Activated CD8-positive, alpha-beta memory T cell treated with anti-CD3 and anti-CD28 coated beads for 24 hours (primary cell): ENCODE data around the gene GLRA3.
"Not testable (repeated sequence)": the region's sequence is repeated elsewhere in the genome, so short reads cannot be mapped to it uniquely, and the experiment has no call there.

ENCODE experiments used
- DNase-seq: peaks from one replicate; pipeline ENCODE4 v3.0.0-alpha.2; 2020

Gene GLRA3

DNA sequence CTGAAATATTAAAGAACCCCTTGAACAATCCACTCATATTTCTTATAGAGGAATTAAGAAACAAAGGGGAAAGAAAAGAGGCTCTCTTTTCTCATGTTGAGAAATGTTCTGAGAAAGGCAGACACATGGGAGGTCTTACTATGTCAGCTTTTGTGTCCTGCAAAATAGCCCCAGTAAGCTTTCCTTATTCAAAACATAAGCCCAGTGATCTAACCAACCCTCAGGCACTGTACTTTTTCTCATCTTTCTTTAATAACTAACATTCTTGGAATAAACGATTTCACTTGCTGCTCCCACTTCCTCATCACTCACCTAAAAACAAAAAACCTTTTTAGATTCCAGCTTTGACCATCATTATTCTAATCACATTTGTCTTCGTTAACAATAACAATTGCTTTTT, 115.9 kb downstream of the GLRA3 start:
- DNase-seq, result no peak

DNA sequence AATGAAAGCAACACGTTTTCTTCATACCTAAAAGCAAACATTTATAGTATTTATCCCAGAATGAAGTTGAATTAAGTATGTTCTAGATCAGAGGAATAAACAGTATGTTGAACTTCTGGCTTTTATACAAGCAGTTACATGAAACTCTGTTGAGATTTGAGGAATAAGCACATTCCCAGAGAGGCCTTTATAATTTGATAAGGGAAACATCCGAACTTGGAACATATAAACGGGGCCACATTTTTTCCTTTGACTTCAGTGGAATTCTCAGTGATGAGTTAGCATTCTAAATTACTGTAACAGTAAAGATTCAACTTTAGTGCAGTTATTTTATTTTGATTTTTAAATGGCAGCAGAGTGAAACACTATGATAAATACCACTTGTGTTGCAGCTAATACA, 119.5 kb downstream of the GLRA3 start:
- no peak for DNase-seq

DNA sequence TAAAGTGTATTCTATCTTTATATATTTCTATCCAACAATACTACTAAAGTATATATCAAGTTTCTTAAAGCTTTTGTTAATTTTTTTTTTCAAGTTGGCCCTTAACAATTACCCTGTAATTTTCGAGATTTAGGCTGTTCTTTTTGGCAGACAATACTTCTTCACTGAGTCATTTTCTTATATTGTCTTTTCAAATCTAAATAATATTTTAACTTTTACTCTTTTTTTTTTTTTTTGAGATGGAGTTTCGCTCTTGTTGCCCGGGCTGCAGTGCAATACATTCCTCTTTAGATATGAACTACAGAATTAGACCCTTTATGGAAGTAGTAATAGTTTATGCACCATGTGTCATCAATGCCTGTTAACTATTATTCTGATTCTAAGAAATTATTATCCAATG, 120.7 kb downstream of the GLRA3 start:
- no peak for DNase-seq

DNA sequence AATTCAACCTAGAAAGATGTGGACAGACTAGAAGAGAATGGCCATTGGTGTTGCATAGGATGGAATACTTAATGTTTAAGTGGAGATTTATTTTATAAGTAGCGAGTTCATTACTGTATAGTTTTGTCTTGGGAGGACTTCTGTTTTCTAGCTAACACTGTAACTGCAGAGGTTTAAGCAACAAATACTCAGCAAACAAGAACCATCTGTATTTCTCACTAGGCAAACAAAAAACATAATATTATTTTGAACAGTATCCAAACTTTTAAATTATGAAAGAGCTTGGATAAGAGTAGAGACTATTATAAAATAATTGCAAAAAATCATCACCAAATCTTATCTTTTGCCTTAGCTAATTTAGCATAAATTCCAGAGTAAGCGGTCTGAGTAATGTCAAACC, 121.1 kb downstream of the GLRA3 start:
- DNase-seq, result no peak

DNA sequence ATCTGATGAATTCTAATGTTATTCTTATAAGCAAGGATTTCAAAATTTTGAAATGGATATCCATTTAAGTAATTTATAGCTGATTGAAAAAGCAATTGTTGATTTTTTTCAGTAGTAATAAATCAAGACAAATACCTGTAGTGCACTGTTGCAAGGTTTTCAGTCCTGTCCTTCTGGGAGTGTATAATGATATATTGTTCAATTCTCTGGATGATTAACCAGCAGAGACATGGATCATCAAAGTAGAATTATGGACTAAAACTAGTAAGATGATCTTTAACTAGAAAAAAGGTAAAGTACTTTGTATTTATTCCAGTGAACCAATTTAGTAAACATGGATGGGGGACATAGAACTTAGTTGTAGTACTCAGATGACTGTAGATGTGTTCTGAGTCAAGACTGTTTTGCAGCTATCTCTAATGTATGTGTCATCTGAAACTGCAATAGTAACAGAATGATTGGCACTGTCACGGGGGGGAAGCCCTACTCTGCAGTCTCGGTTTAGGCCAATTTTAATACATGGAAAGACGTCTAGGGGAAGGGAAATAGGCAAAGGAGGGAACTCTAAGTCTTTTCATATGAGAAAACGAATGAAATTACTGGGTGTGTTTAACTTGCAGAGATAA, 121.9 kb downstream of the GLRA3 start:
- no peak for DNase-seq

DNA sequence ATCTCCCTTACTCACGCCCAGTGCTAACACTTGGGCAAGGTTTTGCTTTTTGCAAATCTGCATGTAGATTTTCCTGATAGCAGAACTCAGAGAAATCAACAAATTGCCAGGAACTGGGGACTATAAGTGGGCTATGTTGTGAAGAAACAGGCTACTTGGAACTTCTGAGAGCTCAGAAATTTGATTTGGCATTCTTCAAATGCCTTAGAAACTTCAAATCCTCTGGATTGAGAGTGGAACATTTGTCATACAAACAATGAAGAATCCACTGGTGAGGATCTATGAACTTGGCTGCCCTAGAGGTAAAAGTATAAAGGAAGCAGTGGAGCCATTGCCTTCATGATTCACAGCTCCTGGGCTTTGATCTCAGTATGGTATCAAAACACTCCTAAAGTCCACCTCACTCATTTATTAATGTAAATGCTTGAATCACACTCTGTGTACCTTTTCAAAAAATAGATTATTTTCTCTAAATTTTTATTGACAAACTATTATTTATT, 126.0 kb downstream of the GLRA3 start:
- DNase-seq, result no peak

DNA sequence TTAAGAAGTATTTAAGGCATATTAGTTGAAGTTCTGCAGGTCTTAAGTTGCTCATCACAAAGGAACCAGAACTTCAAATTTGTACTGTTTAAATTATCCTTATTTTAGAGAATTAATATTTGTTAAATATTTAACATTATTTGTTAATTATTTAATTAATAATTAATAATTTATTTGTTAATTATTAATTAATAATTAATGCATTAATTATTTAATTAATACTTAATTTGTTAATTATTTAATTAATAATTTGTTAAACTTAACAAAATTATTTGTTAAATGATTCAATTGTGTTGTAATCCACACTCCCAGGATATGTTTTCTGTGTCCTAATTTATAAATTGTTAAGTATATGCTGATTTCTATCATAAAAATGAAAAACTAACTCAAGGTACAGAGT, 129.4 kb downstream of the GLRA3 start:
- DNase-seq, result no peak

DNA sequence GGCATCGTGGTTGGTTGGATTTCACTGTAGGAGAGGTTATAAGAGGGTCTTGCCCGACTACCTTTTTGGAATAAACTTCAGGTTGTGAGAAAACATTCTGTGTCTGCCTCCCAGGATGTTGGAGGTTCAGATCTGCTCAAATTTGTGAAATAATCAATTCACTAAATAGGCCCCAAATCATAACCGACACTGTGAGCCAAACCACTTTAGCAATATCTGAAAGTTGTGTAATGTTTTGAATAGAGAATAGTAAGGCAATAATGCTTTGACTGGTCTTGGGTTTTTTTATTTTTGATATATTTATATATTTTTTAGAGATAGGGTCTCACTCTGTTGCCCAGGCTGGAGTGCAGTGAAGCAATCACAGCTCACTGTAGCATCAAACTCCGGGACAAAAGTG, 131.2 kb downstream of the GLRA3 start:
- DNase-seq, result no peak

DNA sequence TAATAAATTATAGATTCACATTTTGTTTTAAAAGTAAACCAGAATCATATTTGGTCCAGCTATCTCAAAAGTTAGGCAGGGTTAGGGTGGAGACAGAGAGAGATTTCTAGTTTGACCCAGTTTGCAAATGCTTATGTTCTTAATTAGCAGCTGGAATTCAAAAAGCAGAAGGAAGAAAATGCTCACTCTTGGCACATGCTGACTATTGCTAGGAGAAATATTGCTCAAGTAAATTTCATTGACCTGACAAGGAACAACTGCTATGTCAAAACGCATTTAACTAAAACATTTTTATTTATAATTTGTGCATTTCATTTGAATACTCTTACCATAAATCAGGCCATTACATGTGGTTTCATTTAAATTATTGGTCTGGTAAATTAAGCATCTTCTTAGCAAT, 131.8 kb downstream of the GLRA3 start:
- DNase-seq, result no peak

DNA sequence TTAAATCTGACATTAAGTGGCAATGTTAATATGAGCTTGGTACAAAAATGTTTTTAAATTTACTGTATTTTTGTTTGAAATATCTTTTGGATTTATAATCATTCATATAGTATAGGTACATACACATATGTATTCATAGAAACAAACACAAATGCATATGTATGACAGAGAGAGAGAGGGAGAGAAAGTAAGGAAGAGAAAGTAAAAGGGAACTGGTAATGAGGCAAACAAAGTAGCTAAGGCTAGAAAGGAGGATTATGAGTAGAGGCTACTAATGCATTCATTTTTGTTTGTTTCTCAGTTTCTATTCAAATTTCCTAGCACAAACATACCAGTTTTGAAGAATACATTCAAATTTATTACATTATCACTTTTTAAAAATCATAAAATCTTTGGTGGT, 132.4 kb downstream of the GLRA3 start:
- DNase-seq, result no peak

DNA sequence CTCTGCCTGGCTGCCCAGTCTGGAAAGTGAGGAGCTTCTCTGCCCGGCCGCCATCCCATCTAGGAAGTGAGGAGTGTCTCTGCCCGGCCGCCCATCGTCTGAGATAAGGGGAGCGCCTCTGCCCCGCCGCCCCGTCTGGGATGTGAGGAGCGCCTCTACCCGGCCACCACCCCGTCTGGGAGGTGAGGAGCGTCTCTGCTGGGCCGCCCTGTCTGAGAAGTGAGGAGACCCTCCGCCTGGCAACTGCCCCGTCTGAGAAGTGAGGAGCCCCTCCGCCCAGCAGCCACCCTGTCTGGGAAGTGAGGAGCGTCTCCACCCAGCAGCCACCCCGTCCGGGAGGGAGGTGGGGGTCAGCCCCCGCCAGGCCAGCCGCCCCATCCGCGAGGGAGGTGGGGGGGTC, 137.2 kb downstream of the GLRA3 start:
- DNase-seq, result not testable (repeated sequence)

DNA sequence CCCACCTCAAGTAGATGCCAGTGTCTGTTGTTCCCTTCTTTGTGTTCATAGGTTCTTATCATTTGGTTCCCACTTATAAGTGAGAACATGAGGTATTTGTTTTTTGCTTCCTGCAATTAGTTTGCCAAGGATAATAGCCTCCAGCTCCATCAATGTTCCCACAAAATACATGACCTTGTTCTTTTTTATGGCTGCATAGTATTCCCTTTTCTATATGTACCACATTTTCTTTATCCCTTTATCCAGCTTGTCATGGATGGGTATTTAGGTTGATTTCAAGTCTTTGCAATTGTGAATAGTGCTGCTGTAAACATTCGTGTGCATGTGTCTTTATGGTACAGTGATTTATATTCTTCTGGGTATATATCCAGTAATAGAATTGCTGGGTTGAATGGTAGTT, 138.4 kb downstream of the GLRA3 start:
- no peak for DNase-seq

DNA sequence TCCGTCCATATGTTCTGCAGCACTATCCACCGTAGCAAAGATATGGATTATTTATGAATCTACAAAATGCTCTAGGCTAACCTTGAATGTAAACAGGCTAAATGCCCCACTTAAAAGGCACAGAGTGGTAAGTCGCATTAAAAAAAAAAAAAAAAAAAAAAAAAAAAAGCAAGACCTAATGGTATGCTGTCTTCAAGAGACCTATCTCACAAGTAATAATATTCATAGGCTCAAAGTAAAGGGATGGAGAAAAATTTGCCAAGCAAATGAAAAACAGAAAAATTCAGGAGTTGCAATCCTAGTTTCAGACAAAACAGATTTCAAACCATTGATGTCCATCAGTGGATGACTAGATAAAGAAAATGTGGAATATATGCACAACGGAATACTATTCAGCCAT, 139.4 kb downstream of the GLRA3 start:
- DNase-seq, result no peak

DNA sequence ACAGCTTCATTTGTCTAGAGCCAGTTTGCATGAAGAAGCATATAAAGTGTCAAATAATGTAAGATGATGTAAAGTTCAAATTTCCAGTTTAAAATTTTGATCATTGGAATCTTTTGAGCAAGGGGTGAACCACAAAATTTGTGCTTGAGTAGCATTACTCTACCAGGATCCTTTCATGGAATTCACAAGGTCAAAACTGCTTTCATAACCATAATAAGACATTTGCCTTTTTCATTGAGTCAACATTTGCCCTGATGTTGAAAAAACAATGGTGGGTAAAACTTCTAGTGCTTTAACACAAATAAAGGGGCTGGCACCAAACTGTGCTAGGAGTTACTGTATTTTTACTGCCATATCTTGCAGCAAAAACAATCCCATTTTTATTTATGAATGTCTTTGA, 142.2 kb downstream of the GLRA3 start:
- DNase-seq, result no peak

DNA sequence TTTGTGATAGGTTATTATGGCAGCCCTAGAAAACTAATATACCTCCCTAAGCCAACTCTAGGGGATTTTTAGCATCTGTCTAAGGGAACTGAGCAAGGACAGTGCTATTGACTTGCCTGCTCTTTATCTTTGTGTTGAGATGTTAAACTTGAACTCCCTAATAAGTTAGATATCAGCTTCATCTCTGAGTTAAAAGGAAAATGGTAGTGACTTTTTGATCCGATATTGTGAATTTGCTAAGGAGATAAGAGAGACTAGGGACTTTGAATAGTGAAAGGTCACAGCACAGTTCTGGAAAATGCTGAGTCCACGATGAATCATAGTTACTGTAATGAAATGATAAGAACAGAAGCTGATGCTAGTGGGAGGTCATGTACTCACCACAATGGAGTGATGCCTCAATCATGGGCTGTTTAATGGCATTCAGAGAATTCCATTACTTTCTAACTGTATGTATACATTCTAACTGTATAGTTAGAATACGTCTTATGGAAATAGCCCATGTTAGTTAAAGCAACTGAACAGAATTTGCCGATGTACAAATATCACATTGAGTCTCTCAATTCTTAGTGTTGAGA, 147.2 kb downstream of the GLRA3 start:
- DNase-seq, result no peak

DNA sequence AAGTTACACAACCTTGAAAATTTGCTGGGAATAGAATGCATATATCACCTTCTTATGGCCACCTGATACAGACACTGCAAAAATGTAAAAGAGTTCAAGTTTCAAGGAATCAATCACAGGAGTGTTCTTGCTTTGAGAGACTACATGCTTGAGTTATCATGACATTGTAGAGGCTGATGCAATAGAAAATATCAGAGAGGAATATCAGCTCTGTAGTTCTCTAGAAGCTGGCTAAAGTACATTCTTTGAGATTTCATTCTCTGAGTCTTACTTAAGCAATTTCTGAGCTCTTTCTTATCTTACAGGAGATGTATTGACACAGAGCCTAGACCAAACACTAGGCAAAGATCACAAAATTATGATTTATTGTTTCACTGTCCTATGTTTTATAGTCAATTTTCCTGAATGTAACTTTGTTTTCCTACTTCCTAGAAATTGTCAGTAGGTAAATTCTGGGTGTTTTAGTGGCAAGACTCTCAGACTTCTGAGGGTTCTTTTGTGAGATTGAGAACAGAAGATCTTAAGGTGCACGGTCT, 154.7 kb downstream of the GLRA3 start:
- DNase-seq, result no peak

DNA sequence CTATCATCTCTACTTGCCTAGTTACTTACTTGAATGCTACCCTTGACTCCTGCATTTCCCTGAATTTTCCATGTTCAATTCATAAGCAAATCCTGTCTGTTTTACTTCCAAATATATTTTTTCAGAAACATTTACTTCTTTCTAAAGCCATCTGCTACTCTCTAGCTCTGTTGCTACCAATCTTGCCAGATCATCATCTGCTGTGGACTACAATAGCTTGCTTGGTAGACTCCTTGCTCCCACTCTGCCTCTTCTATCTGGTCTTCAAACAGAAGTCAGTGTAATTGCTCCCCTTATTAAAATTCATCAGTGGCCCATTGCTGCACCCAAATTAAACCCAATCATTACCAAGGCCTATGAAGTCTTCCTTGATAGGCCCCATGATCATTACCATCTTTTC, 155.2 kb downstream of the GLRA3 start:
- DNase-seq, result no peak

DNA sequence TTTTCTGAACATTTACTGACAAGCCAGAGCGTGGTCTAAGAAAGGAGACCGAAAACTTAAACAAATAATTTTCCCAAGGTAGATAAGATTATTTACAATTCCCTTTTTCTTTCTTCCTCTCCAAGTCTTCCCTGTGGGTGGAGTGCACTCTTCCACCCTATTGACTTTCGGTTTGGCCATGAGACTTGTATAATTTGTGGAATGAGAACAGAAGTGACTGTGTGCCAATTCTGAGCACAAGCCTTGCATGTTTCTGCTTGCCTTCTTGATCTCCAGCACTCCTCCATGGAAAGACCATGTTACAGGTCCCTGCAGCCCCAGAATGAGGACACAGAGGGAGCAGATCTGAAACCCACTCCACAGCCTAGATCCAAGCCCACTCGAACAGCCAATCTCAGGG, 156.8 kb downstream of the GLRA3 start:
- DNase-seq, result no peak

DNA sequence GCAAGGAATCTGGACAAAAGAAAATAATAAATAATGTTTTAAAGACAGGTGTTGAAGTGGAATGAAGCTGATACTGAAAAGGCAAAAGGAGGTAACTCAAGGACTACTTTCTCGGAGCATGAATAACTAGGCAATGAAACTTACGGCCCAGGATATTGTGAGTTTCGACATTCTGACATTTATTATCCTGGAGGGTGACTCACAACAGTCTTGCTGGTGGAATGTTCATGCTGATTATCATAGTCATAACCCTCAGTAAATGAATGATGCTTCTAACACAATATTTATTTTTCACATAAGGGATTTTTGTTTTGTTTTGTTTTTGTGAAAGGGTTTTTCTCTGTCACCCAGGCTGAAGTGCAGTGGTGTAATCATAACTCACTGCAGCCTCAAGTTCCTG, 159.8 kb downstream of the GLRA3 start:
- DNase-seq, result no peak

DNA sequence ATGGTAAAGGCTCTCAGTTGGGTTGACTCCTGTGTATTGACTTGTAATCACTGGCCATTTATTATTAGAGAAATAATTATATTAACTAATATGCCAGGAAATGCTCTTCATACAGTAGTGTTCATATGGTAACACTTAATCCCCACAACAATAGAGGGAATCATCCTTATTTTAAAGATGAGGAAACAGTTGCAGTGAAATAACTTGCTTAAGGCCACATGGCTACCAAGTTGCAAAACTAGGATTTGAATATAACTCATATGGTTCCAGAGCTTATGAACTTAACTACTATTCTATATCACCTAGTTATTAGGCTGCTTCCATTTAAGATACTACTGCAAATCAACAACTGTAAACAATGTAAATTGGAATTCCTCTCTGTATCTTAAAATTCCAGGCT, 163.2 kb downstream of the GLRA3 start:
- DNase-seq, result no peak

DNA sequence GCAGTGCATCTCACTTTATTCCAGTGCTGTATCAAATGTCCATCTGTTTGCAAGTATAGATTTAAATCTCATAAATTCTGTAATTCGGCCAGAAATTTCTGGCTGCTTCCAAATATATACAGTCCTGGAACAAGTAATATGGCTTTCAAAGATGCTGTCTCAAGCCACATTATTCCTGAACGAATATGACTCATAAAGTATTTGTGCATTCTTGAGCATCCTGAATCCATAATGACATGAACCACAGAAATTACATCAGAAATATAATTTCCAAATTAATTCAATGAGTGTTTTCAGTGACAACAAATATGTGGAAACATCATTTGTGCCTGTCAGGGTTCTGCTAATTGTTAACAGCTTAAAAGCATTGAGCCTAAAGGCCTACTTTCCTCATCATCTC, 165.8 kb downstream of the GLRA3 start:
- no peak for DNase-seq

DNA sequence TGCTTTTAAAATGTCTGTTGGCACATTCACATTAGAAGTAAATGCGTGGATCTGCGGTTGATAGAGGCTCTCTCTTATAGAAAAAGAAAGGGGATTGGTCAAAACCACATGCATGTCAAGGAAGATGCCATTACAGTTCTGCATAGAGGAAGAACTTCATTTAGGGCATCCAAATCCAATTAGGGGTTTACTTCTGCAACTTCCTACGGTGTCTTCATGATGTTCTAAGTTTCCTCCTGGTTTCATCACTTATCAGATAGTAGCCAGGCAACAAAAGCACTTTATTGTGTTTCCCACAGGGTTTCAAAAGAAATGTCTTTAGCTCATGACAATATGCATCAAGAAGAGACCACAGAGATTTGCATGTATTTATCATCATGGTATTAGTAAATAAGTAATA, 170.8 kb downstream of the GLRA3 start:
- no peak for DNase-seq

DNA sequence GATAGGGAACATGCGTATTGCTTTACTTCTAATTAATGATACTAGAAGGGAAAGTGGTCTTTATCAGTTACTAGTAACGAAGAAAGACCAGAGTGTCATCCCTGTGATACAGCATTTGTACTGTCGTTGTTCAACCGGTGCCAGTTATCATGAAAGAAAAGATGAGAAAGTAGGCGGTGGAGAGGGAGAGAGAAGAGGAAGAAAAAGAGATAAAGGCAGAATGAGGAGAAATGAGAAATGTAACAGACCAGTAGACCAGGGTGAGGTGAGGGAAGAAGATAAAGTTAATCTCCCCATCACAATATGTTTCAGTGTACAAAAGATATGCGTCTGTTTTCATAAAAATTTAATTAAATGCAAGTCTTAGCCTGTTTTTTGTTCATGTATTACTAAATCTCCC, 171.6 kb downstream of the GLRA3 start:
- no peak for DNase-seq

DNA sequence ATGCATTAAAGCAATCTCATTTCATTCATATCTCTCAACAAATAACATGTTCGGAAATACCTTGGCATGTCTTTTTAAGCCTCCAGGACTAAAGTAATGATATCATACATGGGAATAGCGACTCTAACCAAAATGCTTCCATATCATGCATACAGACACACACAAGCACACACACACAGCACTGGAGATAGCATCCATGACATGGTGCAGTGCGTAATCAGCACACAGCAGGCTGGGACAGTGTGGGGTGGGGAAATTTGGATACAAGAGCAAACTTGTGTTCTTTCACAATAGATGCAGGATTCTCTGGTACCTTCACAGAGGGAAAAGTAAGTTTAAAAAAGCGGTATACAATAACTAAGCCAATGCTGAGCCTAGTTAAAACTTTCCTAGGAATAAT, 174.4 kb downstream of the GLRA3 start:
- DNase-seq, result no peak

DNA sequence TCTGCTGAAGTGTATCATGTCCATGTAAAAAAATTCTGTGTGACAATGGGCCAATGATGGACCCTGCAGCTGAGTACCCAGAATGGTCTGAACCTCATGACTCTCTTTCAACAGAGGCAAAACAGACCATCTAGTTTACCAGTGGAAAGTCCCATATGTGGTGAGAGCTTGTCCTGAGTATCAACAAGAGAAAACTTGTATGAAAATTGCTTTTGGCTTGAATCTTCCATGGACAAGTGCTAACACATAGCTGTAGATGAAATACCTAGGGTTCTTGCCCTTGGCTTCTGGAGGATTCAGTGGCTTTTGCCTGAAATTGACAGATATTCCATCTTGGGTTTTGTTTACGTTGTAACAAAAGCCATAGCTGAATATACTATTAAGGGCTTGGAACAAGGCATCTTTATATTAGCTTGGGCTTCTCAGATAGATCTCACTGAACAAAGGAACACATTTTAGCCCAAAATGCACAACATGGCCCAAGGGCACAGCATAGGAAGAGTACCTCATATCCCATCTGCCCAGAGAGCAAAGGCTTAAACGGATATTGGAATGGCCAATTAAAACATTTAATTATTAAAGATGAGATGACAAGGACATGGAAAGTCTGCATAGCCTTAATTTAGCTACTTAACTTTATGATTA, 178.2 kb downstream of the GLRA3 start:
- DNase-seq, result no peak
